GM12891 (cell line): ENCODE results near the gene IPPK.
"Not testable (repeated sequence)": the region's sequence is repeated elsewhere in the genome, so short reads cannot be mapped to it uniquely, and the experiment has no call there.

Source experiments
- DNase-seq: peaks from one replicate; pipeline ENCODE4 v3.0.0; 2011; ENCODE audit warnings: low spot score; ENCODE audit not compliant: insufficient read length
- FAIRE-seq: peaks from 2 replicates; lab custom pipeline; 2011; peaks lifted over from hg19 to GRCh38; lab: Jason Lieb, UNC
- PAX5 ChIP-seq: IDR thresholded peaks from 2 replicates; pipeline ENCODE4 v1.6.1; 2011; ENCODE audit warnings: low read length, moderate library complexity, mild to moderate bottlenecking; ENCODE audit not compliant: insufficient read depth, severe bottlenecking
- POLR2A ChIP-seq: IDR thresholded peaks from 2 replicates; pipeline ENCODE4 v1.6.1; 2011; ENCODE audit warnings: low read depth, low read length, control low read depth
- POLR2AphosphoS5 ChIP-seq: IDR thresholded peaks from 2 replicates; pipeline ENCODE4 v1.6.1; 2011; ENCODE audit warnings: low read depth, low read length, control low read depth
- POU2F2 ChIP-seq: IDR thresholded peaks from 2 replicates; pipeline ENCODE4 v1.6.1; 2011; ENCODE audit warnings: low read depth, mild to moderate bottlenecking, control low read depth, low read length, moderate library complexity
- SPI1 ChIP-seq: IDR thresholded peaks from 2 replicates; pipeline ENCODE4 v1.6.1; 2011; ENCODE audit warnings: low read depth, low read length, control low read depth
- TAF1 ChIP-seq: IDR thresholded peaks from 2 replicates; pipeline ENCODE4 v1.6.1; 2011; ENCODE audit warnings: low read depth, low read length, control low read depth

Gene IPPK

GRCh38 chr9:92600462-92601261 is 69.3 kb downstream of the IPPK start:
- TF ChIP-seq TAF1: no peak
- no peak for TF ChIP-seq PAX5
- no peak for DNase-seq
- no peak for FAIRE-seq

- no peak for TF ChIP-seq PAX5
- FAIRE-seq: no peak
Measured at GRCh38 chr9:92599938-92600461, 69.9 kb downstream of the IPPK start.

GRCh38 chr9:92598382-92598781 is 71.5 kb downstream of the IPPK start:
- no peak for DNase-seq
- FAIRE-seq: no peak
- TF ChIP-seq PAX5 (no peak), POU2F2 (no peak), SPI1 (no peak), TAF1 (no peak), POLR2A (no peak), POLR2AphosphoS5 (no peak)

More at GRCh38 chr9:92599938-92600461, 69.9 kb downstream of the IPPK start:
- no peak for DNase-seq

GRCh38 chr9:92595930-92596329 is 74.0 kb downstream of the IPPK start:
- no peak for DNase-seq

GRCh38 chr9:92595075-92595474 is 74.9 kb downstream of the IPPK start:
- FAIRE-seq, DNase-seq: not testable (repeated sequence)

More at GRCh38 chr9:92595930-92596329, 74.0 kb downstream of the IPPK start:
- TF ChIP-seq SPI1 (no peak), POLR2A (no peak), PAX5 (no peak), POLR2AphosphoS5 (no peak), POU2F2 (no peak), TAF1 (no peak)
- no peak for FAIRE-seq

GRCh38 chr9:92592946-92593861 is 76.7 kb downstream of the IPPK start:
- no peak for FAIRE-seq
- no peak for DNase-seq
- TF ChIP-seq PAX5: no peak

- peak; percentile 20 for FAIRE-seq
- DNase-seq: no peak
Measured at GRCh38 chr9:92592537-92592936, 77.4 kb downstream of the IPPK start.

GRCh38 chr9:92590377-92590776 is 79.6 kb downstream of the IPPK start:
- FAIRE-seq (no peak), DNase-seq (no peak)
- TF ChIP-seq TAF1 (no peak), POLR2AphosphoS5 (no peak), POU2F2 (no peak), SPI1 (no peak), POLR2A (no peak), PAX5 (no peak)

More at GRCh38 chr9:92592537-92592936, 77.4 kb downstream of the IPPK start:
- TF ChIP-seq SPI1 (no peak), POU2F2 (no peak), POLR2A (no peak), POLR2AphosphoS5 (no peak), PAX5 (no peak), TAF1 (no peak)

GRCh38 chr9:92589923-92590322 is 80.0 kb downstream of the IPPK start:
- TF ChIP-seq SPI1: no peak
- no peak for TF ChIP-seq POLR2AphosphoS5
- no peak for TF ChIP-seq TAF1
- TF ChIP-seq PAX5: no peak
- no peak for TF ChIP-seq POLR2A
- no peak for TF ChIP-seq POU2F2
- no peak for FAIRE-seq
- DNase-seq: no peak

GRCh38 chr9:92576175-92576574 is 93.8 kb downstream of the IPPK start:
- no peak for TF ChIP-seq POU2F2
- TF ChIP-seq PAX5: no peak
- TF ChIP-seq POLR2AphosphoS5: no peak
- DNase-seq (no peak), FAIRE-seq (no peak)

GRCh38 chr9:92573612-92574011 is 96.3 kb downstream of the IPPK start:
- DNase-seq, FAIRE-seq: not testable (repeated sequence)

GRCh38 chr9:92571871-92572270 is 98.1 kb downstream of the IPPK start:
- not testable (repeated sequence) for DNase-seq, FAIRE-seq
